ENCODE results near the gene HIRA.

GRCh38 chr22:19353363-19354131 is 78.0 kb downstream of the HIRA start:
- TF ChIP-seq, protein P1, sequence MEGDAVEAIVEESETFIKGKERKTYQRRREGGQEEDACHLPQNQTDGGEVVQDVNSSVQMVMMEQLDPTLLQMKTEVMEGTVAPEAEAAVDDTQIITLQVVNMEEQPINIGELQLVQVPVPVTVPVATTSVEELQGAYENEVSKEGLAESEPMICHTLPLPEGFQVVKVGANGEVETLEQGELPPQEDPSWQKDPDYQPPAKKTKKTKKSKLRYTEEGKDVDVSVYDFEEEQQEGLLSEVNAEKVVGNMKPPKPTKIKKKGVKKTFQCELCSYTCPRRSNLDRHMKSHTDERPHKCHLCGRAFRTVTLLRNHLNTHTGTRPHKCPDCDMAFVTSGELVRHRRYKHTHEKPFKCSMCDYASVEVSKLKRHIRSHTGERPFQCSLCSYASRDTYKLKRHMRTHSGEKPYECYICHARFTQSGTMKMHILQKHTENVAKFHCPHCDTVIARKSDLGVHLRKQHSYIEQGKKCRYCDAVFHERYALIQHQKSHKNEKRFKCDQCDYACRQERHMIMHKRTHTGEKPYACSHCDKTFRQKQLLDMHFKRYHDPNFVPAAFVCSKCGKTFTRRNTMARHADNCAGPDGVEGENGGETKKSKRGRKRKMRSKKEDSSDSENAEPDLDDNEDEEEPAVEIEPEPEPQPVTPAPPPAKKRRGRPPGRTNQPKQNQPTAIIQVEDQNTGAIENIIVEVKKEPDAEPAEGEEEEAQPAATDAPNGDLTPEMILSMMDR (IDR thresholded peaks at IDR 0.05; ENCODE audit: low read length) = no peak
- TF ChIP-seq EZH2 (optimal IDR thresholded peaks at IDR 0.05; ENCODE audit: low read depth, low read length) (no peak), EZH2phosphoT487 (IDR thresholded peaks at IDR 0.05; ENCODE audit: low read length) (no peak)
